NCI-H1930 (cell line): ENCODE measurements around the gene CELF2.

Experiments used
- DNase-seq, 2 experiments: peaks; one replicate each; lab custom pipeline; 2025; lab: John Stamatoyannopoulos, UW

Gene CELF2

GRCh38 chr10:11274452-11274851, 256.8 kb downstream of the CELF2 start:
- DNase-seq: no peak

- DNase-seq: no peak
Observed at GRCh38 chr10:11275651-11276050, 258.0 kb downstream of the CELF2 start.

- DNase-seq: no peak
Observed at GRCh38 chr10:11276449-11276990, 258.8 kb downstream of the CELF2 start.

- no peak for DNase-seq
Observed at GRCh38 chr10:11279314-11279713, 261.6 kb downstream of the CELF2 start.

GRCh38 chr10:11280187-11280932, 262.7 kb downstream of the CELF2 start:
- DNase-seq: no peak

GRCh38 chr10:11282156-11282555, 264.5 kb downstream of the CELF2 start:
- no peak for DNase-seq

GRCh38 chr10:11282661-11283060, 265.0 kb downstream of the CELF2 start:
- DNase-seq: no peak

GRCh38 chr10:11284291-11285085, 266.8 kb downstream of the CELF2 start:
- DNase-seq: no peak

- no peak for DNase-seq
Observed at GRCh38 chr10:11285171-11285570, 267.5 kb downstream of the CELF2 start.

GRCh38 chr10:11286261-11286852, 268.7 kb downstream of the CELF2 start:
- no peak for DNase-seq

- no peak for DNase-seq
Observed at GRCh38 chr10:11288302-11288701, 270.6 kb downstream of the CELF2 start.

- DNase-seq: no peak
Observed at GRCh38 chr10:11290156-11290890, 272.7 kb downstream of the CELF2 start.

GRCh38 chr10:11292576-11293302, 275.1 kb downstream of the CELF2 start:
- DNase-seq: no peak

- no peak for DNase-seq
Observed at GRCh38 chr10:11293332-11293731, 275.7 kb downstream of the CELF2 start.

- DNase-seq: no peak
Observed at GRCh38 chr10:11294831-11295450, 277.3 kb downstream of the CELF2 start.

- no peak for DNase-seq
Observed at GRCh38 chr10:11295492-11295891, 277.8 kb downstream of the CELF2 start.

- no peak for DNase-seq
Observed at GRCh38 chr10:11297136-11297535, 279.5 kb downstream of the CELF2 start.

- DNase-seq: no peak
Observed at GRCh38 chr10:11298116-11298515, 280.4 kb downstream of the CELF2 start.

GRCh38 chr10:11299125-11299524, 281.5 kb downstream of the CELF2 start:
- DNase-seq: no peak

GRCh38 chr10:11300026-11300425, 282.4 kb downstream of the CELF2 start:
- no peak for DNase-seq

- DNase-seq: no peak
Observed at GRCh38 chr10:11300563-11300962, 282.9 kb downstream of the CELF2 start.
